ENCODE measurements around the gene ZNF407. TPM values are rescaled to one million over a fixed set of nuclear protein-coding genes. Genes with fewer than 3 reads are reported as not detected.

ZNF407 gene
- total and polyA plus RNA-seq, 10 donors: 2.0 to 41.0 (median 26.3) TPM

- no peak overlapping the region for H3K4me3 ChIP-seq
- intact Hi-C loops (cut with DNase I; ENCODE audit: low total_unique reads): no loop called here
- H3K9me3 ChIP-seq: peaks cover 0 to 3% (median under 1%) of the 10 kb centered on the region in 8 donors
- no peak overlapping the region for H3K27ac ChIP-seq
- H3K4me1 ChIP-seq: no peaks in the 10 kb centered on the region
- 94 to 99% (median 98%) methylated on average over 1 of the region's 1 CpG for WGBS, 5 donors
- DNase-seq: no peak
- peaks cover 0 to 34% (median 6%) of the 10 kb centered on the region in 6 donors for H3K36me3 ChIP-seq
- TF ChIP-seq POLR2A (IDR thresholded peaks at IDR 0.05): no peak
- TF ChIP-seq POLR2AphosphoS5 (IDR thresholded peaks at IDR 0.05): no peak
- TF ChIP-seq, protein P1, sequence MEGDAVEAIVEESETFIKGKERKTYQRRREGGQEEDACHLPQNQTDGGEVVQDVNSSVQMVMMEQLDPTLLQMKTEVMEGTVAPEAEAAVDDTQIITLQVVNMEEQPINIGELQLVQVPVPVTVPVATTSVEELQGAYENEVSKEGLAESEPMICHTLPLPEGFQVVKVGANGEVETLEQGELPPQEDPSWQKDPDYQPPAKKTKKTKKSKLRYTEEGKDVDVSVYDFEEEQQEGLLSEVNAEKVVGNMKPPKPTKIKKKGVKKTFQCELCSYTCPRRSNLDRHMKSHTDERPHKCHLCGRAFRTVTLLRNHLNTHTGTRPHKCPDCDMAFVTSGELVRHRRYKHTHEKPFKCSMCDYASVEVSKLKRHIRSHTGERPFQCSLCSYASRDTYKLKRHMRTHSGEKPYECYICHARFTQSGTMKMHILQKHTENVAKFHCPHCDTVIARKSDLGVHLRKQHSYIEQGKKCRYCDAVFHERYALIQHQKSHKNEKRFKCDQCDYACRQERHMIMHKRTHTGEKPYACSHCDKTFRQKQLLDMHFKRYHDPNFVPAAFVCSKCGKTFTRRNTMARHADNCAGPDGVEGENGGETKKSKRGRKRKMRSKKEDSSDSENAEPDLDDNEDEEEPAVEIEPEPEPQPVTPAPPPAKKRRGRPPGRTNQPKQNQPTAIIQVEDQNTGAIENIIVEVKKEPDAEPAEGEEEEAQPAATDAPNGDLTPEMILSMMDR (IDR thresholded peaks at IDR 0.05 in 8 of 11, conservative IDR thresholded peaks at IDR 0.05 in 3 of 11): no peak
- H3K27me3 ChIP-seq (replicated peaks in 1 of 7): no peaks in the 10 kb centered on the region
These were observed 85.3 kb downstream of the ZNF407 start for GRCh38 chr18:74682991-74683297.

DNA sequence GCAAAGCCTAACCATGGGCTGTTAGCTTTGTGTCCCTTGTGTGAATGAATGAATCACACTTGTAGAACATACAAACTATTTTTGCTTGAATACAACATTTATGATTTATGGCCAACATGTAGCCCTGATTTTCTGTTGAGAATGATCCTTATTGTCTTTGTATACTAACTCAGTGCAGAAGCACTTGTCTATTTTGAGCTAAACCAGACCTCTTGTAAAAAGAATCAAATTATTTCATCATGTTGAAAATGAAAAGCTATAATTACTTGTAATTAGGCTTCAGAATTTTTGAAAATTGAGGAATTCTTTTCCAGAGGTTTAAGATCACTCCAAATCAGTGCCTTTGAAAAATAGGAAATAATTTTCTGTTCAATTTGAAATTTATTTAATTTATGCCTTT, 85.9 kb downstream of the ZNF407 start:
- no peaks in the 10 kb centered on the region for H3K4me1 ChIP-seq
- H3K4me3 ChIP-seq: no peak overlapping the region
- peaks cover 0 to 29% (median 6%) of the 10 kb centered on the region in 6 donors for H3K36me3 ChIP-seq
- intact Hi-C loops (cut with DNase I; ENCODE audit: low total_unique reads): no loop called here
- no peak overlapping the region for H3K27ac ChIP-seq
- no peaks in the 10 kb centered on the region for H3K27me3 ChIP-seq (replicated peaks in 1 of 7)
- no peak for DNase-seq
- TF ChIP-seq POLR2AphosphoS5 (IDR thresholded peaks at IDR 0.05) (no peak), POLR2A (IDR thresholded peaks at IDR 0.05) (no peak)
- TF ChIP-seq, protein P1 (IDR thresholded peaks at IDR 0.05 in 8 of 11, conservative IDR thresholded peaks at IDR 0.05 in 3 of 11): no peak
- no peaks in the 10 kb centered on the region for H3K9me3 ChIP-seq

DNA sequence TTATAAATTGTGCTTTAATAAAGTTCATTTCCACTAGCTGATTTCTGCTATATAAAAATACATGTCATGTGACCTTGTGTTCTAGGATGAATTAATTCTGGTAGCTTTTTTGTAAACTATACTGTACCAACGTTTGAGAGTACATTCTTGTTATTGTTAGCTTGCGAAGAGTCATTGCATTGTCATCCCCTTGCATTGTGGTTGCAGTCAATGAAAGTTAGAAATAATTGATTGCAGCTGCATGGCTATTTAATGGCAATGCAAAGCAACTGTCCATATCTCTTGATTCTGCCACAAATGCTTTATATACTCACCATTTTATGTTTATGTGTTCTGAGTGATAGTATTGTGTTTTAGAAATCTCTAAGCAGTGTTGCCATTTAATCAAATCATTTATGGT, 91.6 kb downstream of the ZNF407 start:
- Histone ChIP-seq H3K27me3 (replicated peaks in 1 of 7) (no peaks in the 10 kb centered on the region), H3K36me3 (peaks cover 0 to 13% (median 6%) of the 10 kb centered on the region in 6 donors), H3K4me1 (no peaks in the 10 kb centered on the region), H3K4me3 (no peak overlapping the region), H3K9me3 (no peaks in the 10 kb centered on the region), H3K27ac (no peak overlapping the region)
- no peak for DNase-seq
- 70 to 85% (median 82%) methylated on average over 2 of the region's 2 CpGs for WGBS, 5 donors
- TF ChIP-seq POLR2A (IDR thresholded peaks at IDR 0.05): no peak
- TF ChIP-seq, protein P1 (IDR thresholded peaks at IDR 0.05 in 8 of 11, conservative IDR thresholded peaks at IDR 0.05 in 3 of 11): no peak
- no peak for TF ChIP-seq POLR2AphosphoS5 (IDR thresholded peaks at IDR 0.05)
- intact Hi-C loops (cut with DNase I; ENCODE audit: low total_unique reads): no loop called here

- whole genome bisulfite sequencing, 5 donors: 78 to 84% (median 80%) methylated on average over 9 of the region's 9 CpGs
- intact Hi-C loops (cut with DNase I; ENCODE audit: low total_unique reads): no loop called here
- no peak for TF ChIP-seq POLR2A (IDR thresholded peaks at IDR 0.05)
- Histone ChIP-seq H3K4me1 (no peaks in the 10 kb centered on the region), H3K4me3 (no peak overlapping the region), H3K9me3 (no peaks in the 10 kb centered on the region), H3K36me3 (no peaks in the 10 kb centered on the region), H3K27ac (no peak overlapping the region), H3K27me3 (replicated peaks in 1 of 7) (no peaks in the 10 kb centered on the region)
- no peak for DNase-seq
These were observed 94.8 kb downstream of the ZNF407 start for GRCh38 chr18:74692367-74693013.

GRCh38 chr18:74694436-74694835, 96.8 kb downstream of the ZNF407 start:
- Histone ChIP-seq H3K4me1 (no peaks in the 10 kb centered on the region), H3K27me3 (replicated peaks in 1 of 7) (no peaks in the 10 kb centered on the region), H3K9me3 (no peaks in the 10 kb centered on the region), H3K36me3 (no peaks in the 10 kb centered on the region), H3K27ac (no peak overlapping the region), H3K4me3 (no peak overlapping the region)
- intact Hi-C loops (cut with DNase I; ENCODE audit: low total_unique reads): no loop called here
- TF ChIP-seq POLR2AphosphoS5 (IDR thresholded peaks at IDR 0.05): no peak
- 78 to 100% (median 93%) methylated on average over 1 of the region's 1 CpG for WGBS, 5 donors
- no peak for DNase-seq
